Neural progenitor cell (in vitro differentiated cells): ENCODE measurements around the gene SMURF1. TPM values are rescaled to one million over a fixed set of nuclear protein-coding genes. Genes with fewer than 3 reads are reported as not detected.
A peak's percentile ranks its signal among the peaks of the same experiment; 100 is the strongest.

ENCODE experiments used
- DNase-seq: peaks from one replicate; pipeline ENCODE4 v3.0.0-alpha.2; 2016; ENCODE audit warnings: low spot score
- H2AFZ ChIP-seq: fragments of 200-600 bp; sonication (generic); replicated peaks from 2 replicates; pipeline ENCODE4 v1.6.1; 2016; ENCODE audit warnings: antibody characterized with exemption
- H3F3A ChIP-seq: fragments of 200-600 bp; sonication (generic); 2 replicates; pipeline ENCODE4 v1.6.1; 2016; ENCODE audit warnings: antibody characterized with exemption, low read depth
- H3K27ac ChIP-seq: fragments of 200-600 bp; sonication (generic); 2 replicates; pipeline ENCODE4 v1.5.1; 2016; ENCODE audit warnings: mild to moderate bottlenecking
- H3K27me3 ChIP-seq: fragments of 200-600 bp; sonication (generic); 2 replicates; pipeline ENCODE4 v1.6.1; 2016; ENCODE audit warnings: mild to moderate bottlenecking, moderate library complexity
- H3K36me3 ChIP-seq: fragments of 200-600 bp; sonication (generic); 2 replicates; pipeline ENCODE4 v1.5.1; 2016
- H3K4me1 ChIP-seq: fragments of 200-600 bp; sonication (generic); 2 replicates; pipeline ENCODE4 v1.6.1; 2016; ENCODE audit warnings: mixed run types
- H3K4me2 ChIP-seq: fragments of 200-600 bp; sonication (generic); 2 replicates; pipeline ENCODE4 v1.6.1; 2016
- H3K4me3 ChIP-seq: fragments of 200-600 bp; sonication (generic); 2 replicates; pipeline ENCODE4 v1.5.1; 2016
- H3K79me2 ChIP-seq: fragments of 200-600 bp; sonication (generic); 2 replicates; pipeline ENCODE4 v1.6.1; 2016; ENCODE audit warnings: low read depth
- H3K9ac ChIP-seq: fragments of 200-600 bp; sonication (generic); 2 replicates; pipeline ENCODE4 v1.6.1; 2016
- H3K9me3 ChIP-seq: fragments of 200-600 bp; sonication (generic); 2 replicates; pipeline ENCODE4 v1.5.1; 2016; ENCODE audit warnings: low read depth
- H4K20me1 ChIP-seq: fragments of 200-600 bp; sonication (generic); 2 replicates; pipeline ENCODE4 v1.6.1; 2016; ENCODE audit warnings: low read depth
- H3K27ac Mint-ChIP-seq: 3 replicates; pipeline ENCODE4 v1.8.0; 2021; ENCODE audit warnings: mixed read lengths
- H3K27me3 Mint-ChIP-seq: 2 replicates; pipeline ENCODE4 v1.8.0; 2022; ENCODE audit warnings: low read depth, mild to moderate bottlenecking, inconsistent platforms, moderate library complexity, mixed read lengths; ENCODE audit not compliant: insufficient read depth
- H3K36me3 Mint-ChIP-seq: 3 replicates; pipeline ENCODE4 v1.8.0; 2021; ENCODE audit warnings: mixed read lengths
- H3K4me1 Mint-ChIP-seq: 3 replicates; pipeline ENCODE4 v1.8.0; 2021; ENCODE audit warnings: mixed read lengths
- H3K4me3 Mint-ChIP-seq: 3 replicates; pipeline ENCODE4 v1.8.0; 2021; ENCODE audit warnings: mild to moderate bottlenecking, moderate library complexity, mixed read lengths
- H3K9me3 Mint-ChIP-seq: 3 replicates; pipeline ENCODE4 v1.8.0; 2020; ENCODE audit warnings: mixed read lengths
- CTCF ChIP-seq: fragments of 200-600 bp; sonication (generic); IDR thresholded peaks from 2 replicates; pipeline ENCODE4 v1.5.1; 2017; ENCODE audit warnings: antibody characterized with exemption, mild to moderate bottlenecking
- EZH2 ChIP-seq: fragments of 200-600 bp; sonication (generic); IDR thresholded peaks from 2 replicates; pipeline ENCODE4 v1.6.1; 2017; ENCODE audit warnings: antibody characterized with exemption, mild to moderate bottlenecking, moderate library complexity
- EZH2phosphoT487 ChIP-seq: fragments of 200-600 bp; sonication (generic); IDR thresholded peaks from 2 replicates; pipeline ENCODE4 v1.6.1; 2017; ENCODE audit warnings: antibody characterized with exemption
- total RNA-seq: library from RNA; depleted of rRNA; stranded (reverse); fragments of >200 nt; gene quantifications from 2 replicates; pipeline ENCODE4 v1.2.3, GENCODE V29; 2015; ENCODE audit warnings: low replicate concordance

SMURF1 gene
- total RNA-seq, 1 donor from 2014 or later: 31.0 TPM

- no peaks in the 10 kb centered on the region for H4K20me1 ChIP-seq
- H3K27ac Mint-ChIP-seq: no peak overlapping the region
- H3K36me3 Mint-ChIP-seq: peaks cover 43% of the 10 kb centered on the region
- DNase-seq: no peak
- H3K4me3 ChIP-seq: no peak overlapping the region
- H3K27ac ChIP-seq: peak overlapping the region; percentile 37
- no peaks in the 10 kb centered on the region for H3K27me3 ChIP-seq
- peaks cover 6% of the 10 kb centered on the region for H3F3A ChIP-seq
- H3K4me1 ChIP-seq: peaks cover 7% of the 10 kb centered on the region
- no peak overlapping the region for H3K4me3 Mint-ChIP-seq
- H3K27me3 Mint-ChIP-seq: no peaks in the 10 kb centered on the region
- H3K9me3 Mint-ChIP-seq: no peaks in the 10 kb centered on the region
- TF ChIP-seq CTCF (no peak), EZH2phosphoT487 (no peak), EZH2 (no peak)
- H2AFZ ChIP-seq: no peak overlapping the region
- H3K9me3 ChIP-seq: no peaks in the 10 kb centered on the region
- no peak overlapping the region for H3K4me2 ChIP-seq
- H3K4me1 Mint-ChIP-seq: no peaks in the 10 kb centered on the region
- no peaks in the 10 kb centered on the region for H3K79me2 ChIP-seq
- no peak overlapping the region for H3K9ac ChIP-seq
- no peaks in the 10 kb centered on the region for H3K36me3 ChIP-seq
Observed at GRCh38 chr7:99027241-99027640, 116.7 kb downstream of the SMURF1 start.

- H3K4me3 Mint-ChIP-seq: no peak overlapping the region
- Histone ChIP-seq H3K9ac (no peak overlapping the region), H3F3A (peaks cover 11% of the 10 kb centered on the region), H4K20me1 (no peaks in the 10 kb centered on the region), H3K27ac (no peak overlapping the region), H3K27me3 (no peaks in the 10 kb centered on the region), H3K9me3 (no peaks in the 10 kb centered on the region), H3K36me3 (peaks cover 4% of the 10 kb centered on the region), H3K79me2 (no peaks in the 10 kb centered on the region), H3K4me2 (no peak overlapping the region), H3K4me3 (no peak overlapping the region), H2AFZ (no peak overlapping the region), H3K4me1 (peaks cover 7% of the 10 kb centered on the region)
- no peaks in the 10 kb centered on the region for H3K9me3 Mint-ChIP-seq
- no peaks in the 10 kb centered on the region for H3K4me1 Mint-ChIP-seq
- peaks cover 51% of the 10 kb centered on the region for H3K36me3 Mint-ChIP-seq
- no peak for DNase-seq
- H3K27me3 Mint-ChIP-seq: no peaks in the 10 kb centered on the region
- no peak for TF ChIP-seq CTCF
- no peak for TF ChIP-seq EZH2
- no peak for TF ChIP-seq EZH2phosphoT487
- H3K27ac Mint-ChIP-seq: no peak overlapping the region
Observed at GRCh38 chr7:99024066-99024465, 119.8 kb downstream of the SMURF1 start.

- H3K27me3 ChIP-seq: no peaks in the 10 kb centered on the region
- no peak overlapping the region for H3K4me3 Mint-ChIP-seq
- no peak overlapping the region for H2AFZ ChIP-seq
- H3K27ac Mint-ChIP-seq: no peak overlapping the region
- peaks cover 39% of the 10 kb centered on the region for H3K36me3 Mint-ChIP-seq
- peaks cover 5% of the 10 kb centered on the region for H3F3A ChIP-seq
- H3K27ac ChIP-seq: no peak overlapping the region
- no peaks in the 10 kb centered on the region for H3K4me1 ChIP-seq
- H3K79me2 ChIP-seq: peaks cover 8% of the 10 kb centered on the region
- H3K4me3 ChIP-seq: no peak overlapping the region
- H3K4me2 ChIP-seq: no peak overlapping the region
- H3K4me1 Mint-ChIP-seq: no peaks in the 10 kb centered on the region
- no peak for DNase-seq
- H3K9ac ChIP-seq: no peak overlapping the region
- H3K36me3 ChIP-seq: peaks cover 4% of the 10 kb centered on the region
- TF ChIP-seq CTCF: no peak
- TF ChIP-seq EZH2phosphoT487: no peak
- no peak for TF ChIP-seq EZH2
- no peaks in the 10 kb centered on the region for H3K27me3 Mint-ChIP-seq
- H4K20me1 ChIP-seq: no peaks in the 10 kb centered on the region
- H3K9me3 Mint-ChIP-seq: no peaks in the 10 kb centered on the region
- no peaks in the 10 kb centered on the region for H3K9me3 ChIP-seq
Observed at GRCh38 chr7:99021941-99022560, 121.9 kb downstream of the SMURF1 start.
